Adrenal gland (tissue), 5 donors: ENCODE measurements around the gene PDE6D.

Experiments used
- POLR2A ChIP-seq, 2 donors: fragments of 450-650 bp; IDR thresholded peaks; one replicate each; pipeline ENCODE4 v1.6.1; 2017; ENCODE audit warnings: antibody characterized with exemption in 2 of 2, mild to moderate bottlenecking in 2 of 2, moderate library complexity in 1 of 2
- TF ChIP-seq, protein P1 (sequence below), 6 experiments: fragments of 450-650 bp in 4 of 6; fragments of 200-600 bp in 2 of 6; sonication (generic) in 1 of 6; IDR thresholded peaks; 1 replicate in 5 of 6; 2 replicates in 1 of 6; pipeline versions ENCODE4 v1.5.1 to v1.8.0; 2016 to 2021; ENCODE audit warnings: antibody characterized with exemption in 6 of 6, mild to moderate bottlenecking in 2 of 6, moderate library complexity in 1 of 6
- donor health status: DM: no; HTN: no; CAD: no.

DNA sequence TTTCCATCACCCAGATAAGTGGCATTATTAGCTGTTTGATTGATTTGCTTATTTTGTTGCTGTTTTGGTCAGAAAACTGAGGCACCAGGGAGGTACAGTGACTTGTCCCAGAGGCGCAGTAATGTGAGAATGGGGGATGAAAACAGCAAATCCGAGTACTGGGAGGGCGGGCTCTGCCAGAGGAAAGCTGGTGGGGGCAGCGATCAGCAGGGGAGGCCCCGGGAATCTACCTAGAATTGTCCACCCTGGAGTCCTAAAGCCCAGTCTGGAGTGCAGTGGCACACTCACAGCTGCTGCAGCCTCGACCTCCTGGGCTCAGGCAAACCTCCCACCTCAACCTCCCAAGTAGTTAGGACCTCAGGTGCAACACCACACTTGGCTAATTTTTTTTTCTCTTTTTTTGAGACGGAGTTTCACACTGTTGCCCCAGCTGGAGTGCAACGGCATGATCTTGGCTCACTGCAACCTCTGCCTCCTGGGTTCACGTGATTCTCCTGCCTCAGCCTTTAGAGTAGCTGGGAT lies 89.8 kb downstream of the PDE6D start:
- TF ChIP-seq, protein P1, sequence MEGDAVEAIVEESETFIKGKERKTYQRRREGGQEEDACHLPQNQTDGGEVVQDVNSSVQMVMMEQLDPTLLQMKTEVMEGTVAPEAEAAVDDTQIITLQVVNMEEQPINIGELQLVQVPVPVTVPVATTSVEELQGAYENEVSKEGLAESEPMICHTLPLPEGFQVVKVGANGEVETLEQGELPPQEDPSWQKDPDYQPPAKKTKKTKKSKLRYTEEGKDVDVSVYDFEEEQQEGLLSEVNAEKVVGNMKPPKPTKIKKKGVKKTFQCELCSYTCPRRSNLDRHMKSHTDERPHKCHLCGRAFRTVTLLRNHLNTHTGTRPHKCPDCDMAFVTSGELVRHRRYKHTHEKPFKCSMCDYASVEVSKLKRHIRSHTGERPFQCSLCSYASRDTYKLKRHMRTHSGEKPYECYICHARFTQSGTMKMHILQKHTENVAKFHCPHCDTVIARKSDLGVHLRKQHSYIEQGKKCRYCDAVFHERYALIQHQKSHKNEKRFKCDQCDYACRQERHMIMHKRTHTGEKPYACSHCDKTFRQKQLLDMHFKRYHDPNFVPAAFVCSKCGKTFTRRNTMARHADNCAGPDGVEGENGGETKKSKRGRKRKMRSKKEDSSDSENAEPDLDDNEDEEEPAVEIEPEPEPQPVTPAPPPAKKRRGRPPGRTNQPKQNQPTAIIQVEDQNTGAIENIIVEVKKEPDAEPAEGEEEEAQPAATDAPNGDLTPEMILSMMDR (IDR thresholded peaks at IDR 0.05): no peak
- no peak for TF ChIP-seq POLR2A (IDR thresholded peaks at IDR 0.05)
